K562 (cell line): ENCODE measurements around the gene TRIM2. TPM values are rescaled to one million over a fixed set of nuclear protein-coding genes. Genes with fewer than 3 reads are reported as not detected.
"Not testable (repeated sequence)": the region's sequence is repeated elsewhere in the genome, so short reads cannot be mapped to it uniquely, and the experiment has no call there.

Experiments
- ATAC-seq: fragments of 200-7000 bp; cut with Tn5 transposase; 3 replicates; pipeline ENCODE4 v1.9.1; 2020; ENCODE audit warnings: moderate library complexity
- BruUV-seq: library from RNA; stranded (reverse); fragments of 400-500 nt; replicated peaks from 2 replicates; lab custom pipeline; 2021; lab: Mats Ljungman, UMichigan
- CTCF ChIA-PET: fragments of 300-600 bp; formaldehyde crosslinking; extraction: SDS; loops from one replicate; lab custom pipeline; 2021; ENCODE audit warnings: low intra/inter-chr PET ratio; lab: Yijun Ruan, JAX
- POLR2A ChIA-PET: fragments of 300-600, 350-650 bp; sonication (Branson Sonifier 250); formaldehyde crosslinking; extraction: SDS; loops from one replicate; lab custom pipeline; 2021; ENCODE audit warnings: antibody characterized with exemption, inconsistent platforms; lab: Yijun Ruan, JAX
- DNase-seq, 4 experiments: peaks; one replicate each; pipeline versions ENCODE4 v3.0.0 to v3.0.0-alpha.2; 2011 to 2018; ENCODE audit warnings: low spot score in 3 of 4, mixed read lengths in 3 of 4; ENCODE audit errors: extremely low read depth in 1 of 4
- FAIRE-seq: peaks from 2 replicates; lab custom pipeline; 2011; peaks lifted over from hg19 to GRCh38; lab: Jason Lieb, UNC
- H2AFZ ChIP-seq: 2 replicates; pipeline ENCODE4 v1.6.0; 2011; ENCODE audit warnings: low read depth, low read length, control low read depth, inconsistent platforms
- H3K27ac ChIP-seq: fragments of 200-600 bp; 3 replicates; pipeline ENCODE4 v1.8.0; 2011; ENCODE audit warnings: low read depth, mild to moderate bottlenecking, control low read depth, inconsistent platforms, low read length, moderate library complexity, mixed read lengths; ENCODE audit errors: extremely low read depth
- H3K27me3 ChIP-seq, 2 experiments: fragments of 300-600 bp in 1 of 2; 2 replicates in 1 of 2; 3 replicates in 1 of 2; pipeline versions ENCODE4 v1.6.0 to v1.8.0; 2011; ENCODE audit warnings: inconsistent platforms in 2 of 2, low read length in 2 of 2, mild to moderate bottlenecking in 1 of 2, mixed read lengths in 1 of 2, moderate library complexity in 1 of 2; ENCODE audit not compliant: control insufficient read depth in 2 of 2, insufficient read depth in 2 of 2
- H3K36me3 ChIP-seq: fragments of 300-600 bp; 3 replicates; pipeline ENCODE4 v1.8.0; 2011; ENCODE audit warnings: mild to moderate bottlenecking, low read length, inconsistent platforms; ENCODE audit not compliant: control insufficient read depth, insufficient read depth
- H3K4me1 ChIP-seq, 2 experiments: fragments of 200-600 bp in 1 of 2; replicated peaks in 1 of 2; 2 replicates in 1 of 2; 3 replicates in 1 of 2; pipeline versions ENCODE4 v1.5.1 to v1.8.0; 2011; ENCODE audit warnings: inconsistent platforms in 2 of 2, low read length in 2 of 2, mild to moderate bottlenecking in 1 of 2, mixed read lengths in 1 of 2, moderate library complexity in 1 of 2; ENCODE audit not compliant: control insufficient read depth in 2 of 2, insufficient read depth in 2 of 2
- H3K4me2 ChIP-seq: 2 replicates; pipeline ENCODE4 v1.6.1; 2011; ENCODE audit warnings: low read length, control low read depth, inconsistent platforms, mixed read lengths; ENCODE audit not compliant: insufficient read depth
- H3K4me3 ChIP-seq: fragments of 200-600 bp; sonication (generic), shearing (Covaris generic); 2 replicates; pipeline ENCODE4 v1.5.1; 2016; ENCODE audit warnings: control low read depth, inconsistent platforms
- H3K79me2 ChIP-seq: fragments of 200-600 bp; 3 replicates; pipeline ENCODE4 v1.8.0; 2011; ENCODE audit warnings: low read length, inconsistent platforms; ENCODE audit not compliant: control insufficient read depth, insufficient read depth
- H3K9ac ChIP-seq, 2 experiments: 2 replicates each; pipeline versions ENCODE4 v1.6.0 to v1.6.1; 2011; ENCODE audit warnings: low read depth in 2 of 2, low read length in 2 of 2, control low read depth in 1 of 2, inconsistent platforms in 1 of 2, mild to moderate bottlenecking in 1 of 2, mixed read lengths in 1 of 2; ENCODE audit not compliant: insufficient read depth in 1 of 2
- H3K9me1 ChIP-seq: one replicate; pipeline ENCODE4 v1.6.0; 2011; ENCODE audit warnings: inconsistent platforms, mild to moderate bottlenecking, low read length, moderate library complexity; ENCODE audit not compliant: control insufficient read depth, insufficient read depth
- H3K9me3 ChIP-seq: replicated peaks from 2 replicates; pipeline ENCODE4 v1.5.1; 2011; ENCODE audit warnings: low read depth, low read length, inconsistent platforms; ENCODE audit not compliant: control insufficient read depth, insufficient read depth
- H4K20me1 ChIP-seq: replicated peaks from 2 replicates; pipeline ENCODE4 v1.6.1; 2011; ENCODE audit warnings: low read length, inconsistent platforms, mixed read lengths; ENCODE audit not compliant: control insufficient read depth, insufficient read depth
- ELF4 ChIP-seq: fragments of 450-650 bp; formaldehyde crosslinking; IDR thresholded peaks from 2 replicates; pipeline ENCODE4 v1.4.0; 2022; ENCODE audit warnings: missing genetic modification characterization
- EP300 ChIP-seq: IDR thresholded peaks from 2 replicates; pipeline ENCODE4 v1.6.1; 2012; ENCODE audit warnings: low read length, improper control_type of control experiment
- NCOA6 ChIP-seq: fragments of 450-650 bp; IDR thresholded peaks from 2 replicates; pipeline ENCODE4 v1.6.1; 2017; ENCODE audit warnings: mild to moderate bottlenecking
- PCBP2 ChIP-seq: fragments of 200-400 bp; formaldehyde crosslinking; IDR thresholded peaks from 2 replicates; pipeline ENCODE4 v1.6.1; 2018; ENCODE audit warnings: low read length, low read depth, mild to moderate bottlenecking, moderate library complexity; ENCODE audit not compliant: poor library complexity, severe bottlenecking
- TCF3 ChIP-seq: sonication (generic); formaldehyde crosslinking; IDR thresholded peaks from 2 replicates; pipeline ENCODE4 v1.4.0; 2020; ENCODE audit warnings: mild to moderate bottlenecking, missing genetic modification reagents
- ZNF445 ChIP-seq: fragments of 250-450 bp; sonication (Bioruptor Pico); IDR thresholded peaks from 2 replicates; pipeline ENCODE4 v1.4.0; 2020; ENCODE audit warnings: low read depth, mild to moderate bottlenecking, moderate library complexity
- WGBS: fragments of 100-300 bp; shearing (Covaris generic); methylation state at CpG from one replicate; pipeline ENCODE4 v1.1.6; 2016; ENCODE audit warnings: low coverage, mixed read lengths; ENCODE audit not compliant: insufficient coverage; ENCODE audit errors: missing lambda C conversion rate; 5-methylcytosine and 5-hydroxymethylcytosine counted together
- in situ Hi-C: fragments of 300-500 bp; cut with MboI; formaldehyde crosslinking; loops from 4 replicates; pipeline ENCODE4 v1.15.0; 2018; ENCODE audit warnings: inconsistent platforms, mixed read lengths
- intact Hi-C: fragments of 100-400 bp; cut with micrococcal nuclease; formaldehyde crosslinking; loops from 2 replicates; pipeline ENCODE4 v1.14.2; 2022
- polyA plus RNA-seq, 8 experiments: library from polyadenylated mRNA; depleted of rRNA in 4 of 8; stranded (reverse) in 5 of 8; unstranded in 3 of 8; fragments of >200 nt; fragmentation: Nextera tagmentation in 2 of 8; fragmentation: Illumina TruSeq in 1 of 8; extraction: Ambion mirVana in 2 of 8; extraction: Trizol in 1 of 8; gene quantifications; 2 replicates each; pipeline versions ENCODE4 v1.2.1 to v1.2.3, GENCODE V29; 2011 to 2014; ENCODE audit warnings: inconsistent platforms in 1 of 8, missing spikeins in 1 of 8
- total RNA-seq, 7 experiments: library from RNA; depleted of rRNA in 6 of 7; stranded (reverse); fragments of >200 nt in 6 of 7; fragmentation: Illumina TruSeq in 2 of 7; extraction: Trizol in 2 of 7; gene quantifications; 2 replicates each; pipeline versions ENCODE4 v1.2.1 to v1.2.3, GENCODE V29; 2011 to 2021; ENCODE audit warnings: low replicate concordance in 1 of 7
- TF ChIP-seq, protein P1 (sequence below): sonication (generic); formaldehyde crosslinking; IDR thresholded peaks from 2 replicates; pipeline ENCODE4 v1.8.0; 2022; ENCODE audit warnings: missing genetic modification reagents, mild to moderate bottlenecking, borderline replicate concordance

Gene TRIM2
- total and polyA plus RNA-seq, 9 of the 15 experiments (the other 6 are each of a cell fraction or from before 2014, with no cell fraction given): 0.01 to 0.41 (median 0.13) TPM; not detected in 1

DNA sequence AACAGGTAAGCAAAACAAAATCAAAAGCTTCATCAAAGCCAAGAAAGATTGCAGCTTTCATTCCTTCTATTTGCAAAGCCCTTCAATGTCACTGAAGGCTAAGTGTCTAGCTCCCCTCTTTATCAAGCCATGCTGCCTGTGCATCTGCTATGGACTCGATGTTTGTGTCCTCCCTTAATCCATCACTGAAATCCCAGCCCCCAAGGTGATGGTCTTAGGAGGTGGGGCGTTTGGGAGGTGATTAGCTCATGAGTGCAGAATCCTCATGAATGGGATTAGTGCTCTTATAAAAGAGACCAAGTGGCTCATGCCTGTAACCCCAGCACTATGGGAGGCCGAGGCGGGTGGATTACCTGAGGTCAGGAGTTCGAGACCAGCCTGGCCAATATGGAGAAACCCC, 6.9 kb upstream of the TRIM2 start (continued):
- no peak for TF ChIP-seq EP300

DNA sequence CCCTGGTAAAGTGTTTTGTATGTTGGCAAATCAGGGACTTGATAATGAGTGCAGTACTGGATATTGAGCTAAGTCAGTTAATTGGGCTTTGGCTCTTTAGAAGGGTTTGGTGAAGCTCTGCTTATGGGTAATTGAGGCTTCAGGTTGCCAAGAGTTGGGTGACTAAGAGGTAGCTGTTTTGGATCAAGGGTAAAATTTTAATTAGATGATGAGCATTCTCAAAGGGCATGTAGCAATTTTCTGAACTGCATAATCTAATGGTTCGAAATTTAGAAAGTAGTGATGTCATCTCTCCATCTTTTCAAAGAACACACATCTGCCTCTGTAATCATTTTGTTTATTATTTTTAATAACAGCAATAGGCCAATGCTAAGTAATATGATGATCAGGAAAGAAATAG, 5.5 kb upstream of the TRIM2 start:
- TF ChIP-seq NCOA6: no peak
- no peak for TF ChIP-seq PCBP2
- no peak for TF ChIP-seq ELF4 (CRISPR knock-in tag)
- TF ChIP-seq, protein P1, sequence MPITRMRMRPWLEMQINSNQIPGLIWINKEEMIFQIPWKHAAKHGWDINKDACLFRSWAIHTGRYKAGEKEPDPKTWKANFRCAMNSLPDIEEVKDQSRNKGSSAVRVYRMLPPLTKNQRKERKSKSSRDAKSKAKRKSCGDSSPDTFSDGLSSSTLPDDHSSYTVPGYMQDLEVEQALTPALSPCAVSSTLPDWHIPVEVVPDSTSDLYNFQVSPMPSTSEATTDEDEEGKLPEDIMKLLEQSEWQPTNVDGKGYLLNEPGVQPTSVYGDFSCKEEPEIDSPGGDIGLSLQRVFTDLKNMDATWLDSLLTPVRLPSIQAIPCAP: no peak
- TF ChIP-seq ZNF445: no peak
- no peak for TF ChIP-seq TCF3 (CRISPR knock-in tag)
- no peak overlapping the region for H2AFZ ChIP-seq
- H3K9ac ChIP-seq: no peak overlapping the region
- no peaks in the 10 kb centered on the region for H3K4me1 ChIP-seq
- no peaks in the 10 kb centered on the region for H4K20me1 ChIP-seq
- no peak overlapping the region for H3K27ac ChIP-seq
- FAIRE-seq (no peak), DNase-seq (no peak), ATAC-seq (no peak)
- no peaks in the 10 kb centered on the region for H3K9me3 ChIP-seq
- WGBS: 0% methylated on average over 1 of the region's 1 CpG
- no peak overlapping the region for H3K4me3 ChIP-seq
- intact Hi-C loops (no loop called here), in situ Hi-C loops (no loop called here)
- ChIA-PET POLR2A (no interaction called here), CTCF (no interaction called here)
- no TSS peak for BruUV-seq
- H3K36me3 ChIP-seq: no peaks in the 10 kb centered on the region
- H3K9me1 ChIP-seq: no peaks in the 10 kb centered on the region
- peaks cover 0 to 12% of the 10 kb centered on the region in 2 experiments; a peak in 3 of 5 replicates for H3K27me3 ChIP-seq
- no peak overlapping the region for H3K4me2 ChIP-seq
- H3K79me2 ChIP-seq: no peaks in the 10 kb centered on the region

DNA sequence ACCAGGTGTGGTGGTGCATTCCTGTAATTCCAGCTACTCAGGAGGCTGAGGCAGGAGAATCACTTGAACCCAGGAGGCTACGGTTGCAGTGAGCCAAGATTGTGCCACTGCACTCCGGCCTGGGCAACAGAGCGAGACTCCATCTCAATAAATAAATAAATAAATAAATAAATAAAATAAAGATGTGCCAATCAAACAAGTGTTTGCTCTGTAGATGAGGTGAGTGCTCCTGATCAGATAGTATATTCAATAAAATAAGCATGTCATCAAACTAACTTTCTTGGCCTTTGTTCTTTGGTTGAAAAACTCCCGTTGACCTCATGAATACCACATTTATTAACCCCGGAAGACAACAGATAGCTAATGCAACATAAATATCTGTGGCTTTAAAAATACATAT, 497 bp upstream of the TRIM2 start:
- H3K9me3 ChIP-seq, DNase-seq, H3K4me3 ChIP-seq, H3K9me1 ChIP-seq, in situ Hi-C loops, H3K79me2 ChIP-seq, H3K36me3 ChIP-seq, CTCF ChIA-PET, ATAC-seq, FAIRE-seq, intact Hi-C loops, BruUV-seq, H3K27ac ChIP-seq, H3K4me1 ChIP-seq, H4K20me1 ChIP-seq, H3K9ac ChIP-seq: not testable (repeated sequence)
- H3K4me2 ChIP-seq: peak overlapping the region; percentile 28; the same call in 1 of the 2 replicates
- peak overlapping the region; percentile 14; the same call in 1 of the 2 replicates for H2AFZ ChIP-seq
- peaks cover 3 to 16% of the 10 kb centered on the region in 2 experiments; a peak in 2 of 5 replicates for H3K27me3 ChIP-seq
- POLR2A ChIA-PET: interaction anchor here (0.6 kb wide), 1 partner anchor 25 kb away, joined by 3 read pairs; no protein-coding TSS in a partner anchor
- 45% methylated on average over 5 of the region's 5 CpGs for WGBS
